GM23248 (cell line): ENCODE data around the gene DNAJC30.

Experiments used
- EZH2 ChIP-seq: fragments of 200-600 bp; sonication (generic); IDR thresholded peaks from 2 replicates; pipeline ENCODE4 v1.6.1; 2018; ENCODE audit warnings: antibody characterized with exemption, mild to moderate bottlenecking; ENCODE audit not compliant: insufficient read depth, poor library complexity, severe bottlenecking
- EZH2phosphoT487 ChIP-seq: fragments of 200-600 bp; sonication (generic); IDR thresholded peaks from 2 replicates; pipeline ENCODE4 v1.6.1; 2018; ENCODE audit warnings: antibody characterized with exemption, moderate library complexity, mild to moderate bottlenecking, low read depth; ENCODE audit not compliant: insufficient read depth

- TF ChIP-seq EZH2, result no peak
- no peak for TF ChIP-seq EZH2phosphoT487
These were observed 21.6 kb upstream of the DNAJC30 start for GRCh38 chr7:73704640-73705550.
